HCT116 (cell line): ENCODE data around the gene RHD.
"Not testable (repeated sequence)": the region's sequence is repeated elsewhere in the genome, so short reads cannot be mapped to it uniquely, and the experiment has no call there.

Source experiments
- POLR2A ChIP-seq: IDR thresholded peaks from 2 replicates; pipeline ENCODE4 v1.7.0; 2011; ENCODE audit warnings: borderline replicate concordance; ENCODE audit not compliant: insufficient read depth, insufficient read length; ENCODE audit errors: extremely low read depth
- POLR2AphosphoS5 ChIP-seq: IDR thresholded peaks from 2 replicates; pipeline ENCODE4 v1.6.1; 2011; ENCODE audit warnings: mild to moderate bottlenecking, low read depth, low read length, moderate library complexity
- SRF ChIP-seq: IDR thresholded peaks from 2 replicates; pipeline ENCODE4 v1.6.1; 2012; ENCODE audit warnings: low read depth
- TF ChIP-seq, protein P1 (sequence below): IDR thresholded peaks from 2 replicates; pipeline ENCODE4 v1.6.1; 2012
- TF ChIP-seq, protein P2 (sequence below), 3 experiments: fragments of 200-600 bp in 1 of 3; sonication (generic) in 1 of 3; IDR thresholded peaks in 2 of 3; conservative IDR thresholded peaks in 1 of 3; 2 replicates each; pipeline ENCODE4 v1.5.1; 2012 to 2017; ENCODE audit warnings: low read depth in 2 of 3, low read length in 2 of 3, antibody characterized with exemption in 1 of 3, borderline replicate concordance in 1 of 3, control low read depth in 1 of 3, mild to moderate bottlenecking in 1 of 3, mixed read lengths in 1 of 3, mixed run types in 1 of 3, moderate library complexity in 1 of 3; ENCODE audit not compliant: insufficient read depth in 1 of 3

DNA sequence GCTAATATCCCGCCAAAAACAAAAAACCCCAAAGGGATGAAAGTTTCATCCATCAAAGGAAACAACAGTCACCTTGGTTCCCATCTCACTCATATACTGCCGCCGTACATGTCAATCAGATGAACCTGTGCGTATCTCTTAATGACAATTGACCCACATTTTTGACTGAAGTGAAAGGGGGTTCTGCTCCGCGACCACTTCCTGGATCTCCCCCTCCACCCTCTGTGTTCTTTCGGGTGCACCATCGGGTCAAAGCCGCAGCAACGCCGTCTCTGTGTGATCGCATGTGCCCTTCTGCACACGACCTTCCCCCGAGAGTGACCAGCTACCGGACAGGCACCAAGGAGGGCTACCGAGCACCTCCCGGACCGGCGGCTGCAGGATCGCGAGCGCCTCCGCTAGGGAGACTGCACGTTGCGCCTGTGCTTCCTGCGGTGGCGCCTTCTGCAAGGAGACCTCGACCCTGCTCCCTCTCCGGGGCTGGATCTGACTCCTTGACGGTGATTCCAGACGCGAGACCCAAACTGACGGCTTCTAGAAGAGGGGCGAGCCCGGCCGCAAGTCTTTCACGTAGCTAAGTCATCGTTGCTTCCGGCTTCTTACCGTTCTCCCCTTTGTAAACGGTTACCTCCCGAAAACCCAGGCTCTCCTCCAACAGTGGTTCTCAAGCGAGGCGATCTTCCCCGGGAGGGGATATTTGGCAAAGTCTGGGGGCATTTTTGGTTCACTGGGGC, 5.6 kb upstream of the RHD start:
- TF ChIP-seq, protein P1, sequence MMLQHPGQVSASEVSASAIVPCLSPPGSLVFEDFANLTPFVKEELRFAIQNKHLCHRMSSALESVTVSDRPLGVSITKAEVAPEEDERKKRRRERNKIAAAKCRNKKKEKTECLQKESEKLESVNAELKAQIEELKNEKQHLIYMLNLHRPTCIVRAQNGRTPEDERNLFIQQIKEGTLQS, result not testable (repeated sequence)
- TF ChIP-seq, protein P2, sequence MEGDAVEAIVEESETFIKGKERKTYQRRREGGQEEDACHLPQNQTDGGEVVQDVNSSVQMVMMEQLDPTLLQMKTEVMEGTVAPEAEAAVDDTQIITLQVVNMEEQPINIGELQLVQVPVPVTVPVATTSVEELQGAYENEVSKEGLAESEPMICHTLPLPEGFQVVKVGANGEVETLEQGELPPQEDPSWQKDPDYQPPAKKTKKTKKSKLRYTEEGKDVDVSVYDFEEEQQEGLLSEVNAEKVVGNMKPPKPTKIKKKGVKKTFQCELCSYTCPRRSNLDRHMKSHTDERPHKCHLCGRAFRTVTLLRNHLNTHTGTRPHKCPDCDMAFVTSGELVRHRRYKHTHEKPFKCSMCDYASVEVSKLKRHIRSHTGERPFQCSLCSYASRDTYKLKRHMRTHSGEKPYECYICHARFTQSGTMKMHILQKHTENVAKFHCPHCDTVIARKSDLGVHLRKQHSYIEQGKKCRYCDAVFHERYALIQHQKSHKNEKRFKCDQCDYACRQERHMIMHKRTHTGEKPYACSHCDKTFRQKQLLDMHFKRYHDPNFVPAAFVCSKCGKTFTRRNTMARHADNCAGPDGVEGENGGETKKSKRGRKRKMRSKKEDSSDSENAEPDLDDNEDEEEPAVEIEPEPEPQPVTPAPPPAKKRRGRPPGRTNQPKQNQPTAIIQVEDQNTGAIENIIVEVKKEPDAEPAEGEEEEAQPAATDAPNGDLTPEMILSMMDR (IDR thresholded peaks at IDR 0.05 in 2 of 3, conservative IDR thresholded peaks at IDR 0.05 in 1 of 3; ENCODE audit: borderline replicate concordance in 1 of 3, insufficient read depth in 1 of 3, low read depth in 2 of 3, low read length in 2 of 3), result not testable (repeated sequence)
- not testable (repeated sequence) for TF ChIP-seq POLR2AphosphoS5, POLR2A, SRF
